ENCODE results near the gene CREB3L1.

- TF ChIP-seq CTCF (IDR thresholded peaks at IDR 0.05 in 8 of 11, conservative IDR thresholded peaks at IDR 0.05 in 3 of 11) (no peak), POLR2A (IDR thresholded peaks at IDR 0.05) (no peak)
Observed at GRCh38 chr11:46330563-46331281, 53.3 kb downstream of the CREB3L1 start.
